ENCODE measurements around the gene LRRC8B.

DNA sequence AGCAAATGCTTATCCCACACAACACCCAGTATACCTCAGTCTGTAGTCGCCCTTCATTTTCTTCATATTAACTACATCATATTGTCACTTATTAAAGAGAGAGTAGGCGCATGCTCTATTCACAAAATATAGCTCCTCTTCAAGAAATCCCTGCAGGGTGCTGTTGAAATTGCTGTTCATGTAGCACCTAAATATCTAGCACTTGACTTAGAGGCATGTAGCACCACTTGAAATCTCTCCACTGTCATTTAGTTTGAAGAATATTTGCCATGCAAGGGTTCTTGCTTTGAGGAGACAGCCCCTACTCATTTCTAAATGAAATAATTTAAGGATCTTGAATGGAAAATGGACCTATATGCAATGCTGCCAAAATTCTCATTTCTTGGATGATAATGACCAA, 20.9 kb upstream of the LRRC8B start:
- TF ChIP-seq, protein P1, sequence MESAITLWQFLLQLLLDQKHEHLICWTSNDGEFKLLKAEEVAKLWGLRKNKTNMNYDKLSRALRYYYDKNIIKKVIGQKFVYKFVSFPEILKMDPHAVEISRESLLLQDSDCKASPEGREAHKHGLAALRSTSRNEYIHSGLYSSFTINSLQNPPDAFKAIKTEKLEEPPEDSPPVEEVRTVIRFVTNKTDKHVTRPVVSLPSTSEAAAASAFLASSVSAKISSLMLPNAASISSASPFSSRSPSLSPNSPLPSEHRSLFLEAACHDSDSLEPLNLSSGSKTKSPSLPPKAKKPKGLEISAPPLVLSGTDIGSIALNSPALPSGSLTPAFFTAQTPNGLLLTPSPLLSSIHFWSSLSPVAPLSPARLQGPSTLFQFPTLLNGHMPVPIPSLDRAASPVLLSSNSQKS (CRISPR knock-in tag; IDR thresholded peaks at IDR 0.05) = no peak
- TF ChIP-seq SP1 (CRISPR knock-in tag; IDR thresholded peaks at IDR 0.05) = no peak
- no peak for TF ChIP-seq NCOA2 (IDR thresholded peaks at IDR 0.05; ENCODE audit: partially characterized antibody in 2 of 2)
- TF ChIP-seq, protein P2, sequence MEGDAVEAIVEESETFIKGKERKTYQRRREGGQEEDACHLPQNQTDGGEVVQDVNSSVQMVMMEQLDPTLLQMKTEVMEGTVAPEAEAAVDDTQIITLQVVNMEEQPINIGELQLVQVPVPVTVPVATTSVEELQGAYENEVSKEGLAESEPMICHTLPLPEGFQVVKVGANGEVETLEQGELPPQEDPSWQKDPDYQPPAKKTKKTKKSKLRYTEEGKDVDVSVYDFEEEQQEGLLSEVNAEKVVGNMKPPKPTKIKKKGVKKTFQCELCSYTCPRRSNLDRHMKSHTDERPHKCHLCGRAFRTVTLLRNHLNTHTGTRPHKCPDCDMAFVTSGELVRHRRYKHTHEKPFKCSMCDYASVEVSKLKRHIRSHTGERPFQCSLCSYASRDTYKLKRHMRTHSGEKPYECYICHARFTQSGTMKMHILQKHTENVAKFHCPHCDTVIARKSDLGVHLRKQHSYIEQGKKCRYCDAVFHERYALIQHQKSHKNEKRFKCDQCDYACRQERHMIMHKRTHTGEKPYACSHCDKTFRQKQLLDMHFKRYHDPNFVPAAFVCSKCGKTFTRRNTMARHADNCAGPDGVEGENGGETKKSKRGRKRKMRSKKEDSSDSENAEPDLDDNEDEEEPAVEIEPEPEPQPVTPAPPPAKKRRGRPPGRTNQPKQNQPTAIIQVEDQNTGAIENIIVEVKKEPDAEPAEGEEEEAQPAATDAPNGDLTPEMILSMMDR (IDR thresholded peaks at IDR 0.05 in 2 of 3, conservative IDR thresholded peaks at IDR 0.05 in 1 of 3; ENCODE audit: insufficient read depth in 2 of 3, low read depth in 1 of 3, low read length in 3 of 3) = no peak
- TF ChIP-seq ZNF79 (CRISPR knock-in tag; IDR thresholded peaks at IDR 0.05; ENCODE audit: low read depth) = no peak
- TF ChIP-seq, protein P3, sequence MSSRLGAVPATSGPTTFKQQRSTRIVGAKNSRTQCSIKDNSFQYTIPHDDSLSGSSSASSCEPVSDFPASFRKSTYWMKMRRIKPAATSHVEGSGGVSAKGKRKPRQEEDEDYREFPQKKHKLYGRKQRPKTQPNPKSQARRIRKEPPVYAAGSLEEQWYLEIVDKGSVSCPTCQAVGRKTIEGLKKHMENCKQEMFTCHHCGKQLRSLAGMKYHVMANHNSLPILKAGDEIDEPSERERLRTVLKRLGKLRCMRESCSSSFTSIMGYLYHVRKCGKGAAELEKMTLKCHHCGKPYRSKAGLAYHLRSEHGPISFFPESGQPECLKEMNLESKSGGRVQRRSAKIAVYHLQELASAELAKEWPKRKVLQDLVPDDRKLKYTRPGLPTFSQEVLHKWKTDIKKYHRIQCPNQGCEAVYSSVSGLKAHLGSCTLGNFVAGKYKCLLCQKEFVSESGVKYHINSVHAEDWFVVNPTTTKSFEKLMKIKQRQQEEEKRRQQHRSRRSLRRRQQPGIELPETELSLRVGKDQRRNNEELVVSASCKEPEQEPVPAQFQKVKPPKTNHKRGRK (tag; IDR thresholded peaks at IDR 0.05) = no peak
- no peak for TF ChIP-seq GABPA (tag; conservative IDR thresholded peaks at IDR 0.05; ENCODE audit: low read depth)
